ENCODE measurements around the gene ELK1.

- TF ChIP-seq POLR2A (IDR thresholded peaks at IDR 0.05) = no peak
- TF ChIP-seq CTCF (IDR thresholded peaks at IDR 0.05) = no peak
- no peak for TF ChIP-seq POLR2AphosphoS5 (IDR thresholded peaks at IDR 0.05)
- no peak for TF ChIP-seq EP300 (IDR thresholded peaks at IDR 0.05; ENCODE audit: low read depth)
Observed at GRCh38 chrX:47613082-47613481, 37.3 kb downstream of the ELK1 start.
